T follicular helper cell (primary cell): Measurements from ENCODE around the gene EN2.

Experiments used
- DNase-seq: peaks from one replicate; pipeline ENCODE4 v3.0.0-alpha.2; 2020; ENCODE audit warnings: low read depth

The EN2 gene

GRCh38 chr7:155464183-155464582 lies 6.3 kb downstream of the EN2 start:
- DNase-seq = no peak

GRCh38 chr7:155464948-155465739 lies 7.2 kb downstream of the EN2 start:
- DNase-seq = no peak

- DNase-seq = no peak
Observed at GRCh38 chr7:155465761-155466141, 7.8 kb downstream of the EN2 start.

- no peak for DNase-seq
Observed at GRCh38 chr7:155466142-155466813, 8.3 kb downstream of the EN2 start.

GRCh38 chr7:155466814-155467733 lies 9.1 kb downstream of the EN2 start:
- DNase-seq = peak; percentile 7

GRCh38 chr7:155467846-155468784 lies 10.2 kb downstream of the EN2 start:
- no peak for DNase-seq

- no peak for DNase-seq
Observed at GRCh38 chr7:155468785-155469148, 10.8 kb downstream of the EN2 start.

GRCh38 chr7:155469311-155470185 lies 11.6 kb downstream of the EN2 start:
- no peak for DNase-seq

GRCh38 chr7:155470186-155470487 lies 12.2 kb downstream of the EN2 start:
- DNase-seq = no peak

GRCh38 chr7:155470686-155471638 lies 13.0 kb downstream of the EN2 start:
- DNase-seq = no peak

- DNase-seq = no peak
Observed at GRCh38 chr7:155471718-155472117, 13.8 kb downstream of the EN2 start.

GRCh38 chr7:155477476-155477875 lies 19.5 kb downstream of the EN2 start:
- no peak for DNase-seq

GRCh38 chr7:155481764-155482163 lies 23.8 kb downstream of the EN2 start:
- DNase-seq = no peak

GRCh38 chr7:155482511-155483183 lies 24.7 kb downstream of the EN2 start:
- peak; percentile 7 for DNase-seq

- no peak for DNase-seq
Observed at GRCh38 chr7:155483245-155483644, 25.3 kb downstream of the EN2 start.

GRCh38 chr7:155483868-155484325 lies 26.0 kb downstream of the EN2 start:
- no peak for DNase-seq

GRCh38 chr7:155484483-155485399 lies 26.8 kb downstream of the EN2 start:
- DNase-seq = no peak
